B cell (primary cell): ENCODE data around the gene FRMD4A. TPM values are rescaled to one million over a fixed set of nuclear protein-coding genes. Genes with fewer than 3 reads are reported as not detected.

Experiments used
- ATAC-seq: fragments of 200-7000 bp; cut with Tn5 transposase; one replicate; pipeline ENCODE4 v1.10.0; 2021; ENCODE audit warnings: low read depth, mild to moderate bottlenecking, moderate number of reproducible peaks, moderate library complexity
- CTCF ChIA-PET: fragments of 350-600 bp; sonication (Branson Sonifier 250); formaldehyde crosslinking; loops from one replicate; lab custom pipeline; 2021; ENCODE audit warnings: antibody characterized with exemption, inconsistent platforms; lab: Charles Lee
- POLR2A ChIA-PET: fragments of 350-600 bp; sonication (Branson Sonifier 250); formaldehyde crosslinking; loops from one replicate; lab custom pipeline; 2021; ENCODE audit warnings: antibody characterized with exemption; lab: Charles Lee
- DNase-seq: peaks from one replicate; pipeline ENCODE4 v3.0.0; 2013
- H2AFZ ChIP-seq: 2 replicates; pipeline ENCODE4 v1.6.1; 2012; ENCODE audit warnings: mild to moderate bottlenecking, low read depth, low read length; ENCODE audit not compliant: insufficient read depth, poor library complexity, severe bottlenecking
- H3K27ac ChIP-seq, 2 donors: 1 replicate in 1 of 2; 2 replicates in 1 of 2; pipeline ENCODE4 v1.5.1; 2012 to 2013; ENCODE audit warnings: low read length in 2 of 2, mild to moderate bottlenecking in 2 of 2, moderate library complexity in 1 of 2
- H3K27me3 ChIP-seq, 4 experiments: fragments of 200-600 bp in 1 of 4; sonication (generic) in 1 of 4; replicated peaks in 1 of 4; 1 replicate in 2 of 4; 2 replicates in 2 of 4; pipeline versions ENCODE4 v1.6.1 to v1.7.0; 2013 to 2016; ENCODE audit warnings: low read length in 3 of 4, mild to moderate bottlenecking in 2 of 4, mixed read lengths in 1 of 4, moderate library complexity in 1 of 4; ENCODE audit not compliant: insufficient read depth in 4 of 4, control insufficient read depth in 3 of 4; ENCODE audit errors: control extremely low read depth in 1 of 4
- H3K36me3 ChIP-seq, 2 experiments: replicated peaks in 1 of 2; 1 replicate in 1 of 2; 2 replicates in 1 of 2; pipeline versions ENCODE4 v1.6.1 to v1.7.1; 2013; ENCODE audit warnings: low read length in 1 of 2; ENCODE audit not compliant: insufficient read depth in 2 of 2, control insufficient read depth in 1 of 2; ENCODE audit errors: control extremely low read depth in 1 of 2, extremely low read depth in 1 of 2
- H3K4me1 ChIP-seq, 2 donors: fragments of 200-600 bp in 1 of 2; sonication (generic) in 1 of 2; 1 replicate in 1 of 2; 2 replicates in 1 of 2; pipeline versions ENCODE4 v1.5.1 to v1.6.1; 2013 to 2017; ENCODE audit warnings: low read length in 2 of 2; ENCODE audit not compliant: control insufficient read depth in 2 of 2, insufficient read depth in 2 of 2
- H3K4me2 ChIP-seq: replicated peaks from 2 replicates; pipeline ENCODE3; 2012; ENCODE audit warnings: mild to moderate bottlenecking, low read depth, low read length; ENCODE audit not compliant: poor library complexity, severe bottlenecking
- H3K4me3 ChIP-seq, 5 experiments: fragments of 200-600 bp in 1 of 5; sonication (generic) in 1 of 5; 1 replicate in 3 of 5; 2 replicates in 2 of 5; pipeline versions ENCODE4 v1.5.1 to v1.7.0; 2011 to 2016; ENCODE audit warnings: low read length in 4 of 5, mild to moderate bottlenecking in 4 of 5, low read depth in 2 of 5, control low read depth in 1 of 5, moderate library complexity in 1 of 5; ENCODE audit not compliant: insufficient read depth in 1 of 5; ENCODE audit errors: control extremely low read depth in 1 of 5, extremely low read depth in 1 of 5
- H3K79me2 ChIP-seq: fragments of 200-600 bp; sonication (generic); one replicate; pipeline ENCODE4 v1.6.0; 2016; ENCODE audit warnings: low read length; ENCODE audit not compliant: control insufficient read depth, insufficient read depth
- H3K9ac ChIP-seq: fragments of 200-600 bp; sonication (generic); 2 replicates; pipeline ENCODE4 v1.6.1; 2017; ENCODE audit warnings: mild to moderate bottlenecking, low read length, moderate library complexity
- H3K9me3 ChIP-seq, 3 donors: one replicate each; pipeline versions ENCODE4 v1.6.1 to v1.7.1; 2013; ENCODE audit warnings: low read length in 2 of 3; ENCODE audit not compliant: control insufficient read depth in 2 of 3, insufficient read depth in 1 of 3; ENCODE audit errors: control extremely low read depth in 1 of 3
- H4K20me1 ChIP-seq: 2 replicates; pipeline ENCODE4 v1.6.0; 2012; ENCODE audit warnings: mild to moderate bottlenecking, low read length; ENCODE audit not compliant: insufficient read depth, control insufficient read depth, poor library complexity, severe bottlenecking
- H3K27ac Mint-ChIP-seq: one replicate; pipeline ENCODE4 v1.8.0; 2021; ENCODE audit warnings: mixed read lengths
- H3K27me3 Mint-ChIP-seq: one replicate; pipeline ENCODE4 v1.8.0; 2021; ENCODE audit warnings: mixed read lengths
- H3K4me1 Mint-ChIP-seq: one replicate; pipeline ENCODE4 v1.8.0; 2021; ENCODE audit warnings: mixed read lengths
- H3K4me3 Mint-ChIP-seq: one replicate; pipeline ENCODE4 v1.8.0; 2021; ENCODE audit warnings: mixed read lengths
- H3K9me3 Mint-ChIP-seq: one replicate; pipeline ENCODE4 v1.8.0; 2022; ENCODE audit warnings: mixed read lengths; ENCODE audit not compliant: insufficient read depth
- EZH2 ChIP-seq: IDR thresholded peaks from 2 replicates; pipeline ENCODE4 v1.6.1; 2012; ENCODE audit warnings: borderline replicate concordance, low read depth, mild to moderate bottlenecking, moderate library complexity, low read length; ENCODE audit not compliant: insufficient read depth, poor library complexity, severe bottlenecking
- WGBS: methylation state at CpG from one replicate; pipeline ENCODE4 v1.1.5; 2013; ENCODE audit warnings: missing lambda C conversion rate; ENCODE audit not compliant: insufficient coverage; 5-methylcytosine and 5-hydroxymethylcytosine counted together
- intact Hi-C: fragments of 100-400 bp; cut with micrococcal nuclease; formaldehyde crosslinking; loops from one replicate; pipeline ENCODE4 v1.10.0; 2022
- polyA plus RNA-seq: library from polyadenylated mRNA; depleted of rRNA; stranded (reverse); fragments of >200 nt; gene quantifications from 2 replicates; pipeline ENCODE4 v1.2.3, GENCODE V29; 2012
- total RNA-seq, 2 donors: library from RNA; stranded (reverse); fragments of 120-200 nt in 1 of 2; gene quantifications; 1 replicate in 1 of 2; 2 replicates in 1 of 2; pipeline versions ENCODE4 v1.2.3 to v1.2.4, GENCODE V29; 2013 to 2022
- TF ChIP-seq, protein P1 (sequence below): fragments of 200-600 bp; IDR thresholded peaks from one replicate; pipeline ENCODE4 v1.8.0; 2022; ENCODE audit warnings: antibody characterized with exemption, mild to moderate bottlenecking

FRMD4A gene
- total and polyA plus RNA-seq, 2 donors (not counting 1 experiment from before 2014, with no cell fraction given) = 0.76 to 3.4 TPM

GRCh38 chr10:14185316-14186045 is 145.2 kb downstream of the FRMD4A start:
- H3K9ac ChIP-seq = peak overlapping the region; percentile 69
- CTCF ChIA-PET = interaction anchor here (0.6 to 6.7 kb wide), 13 partner anchors 12 to 599 kb away, joined by 3 to 83 read pairs (median 4); partner anchors contain the start of gene PRPF18
- H3K36me3 ChIP-seq = no peaks in the 10 kb centered on the region
- DNase-seq (peak; percentile 89), ATAC-seq (peak; percentile 79)
- H3K4me2 ChIP-seq = peak overlapping the region; percentile 68
- Mint-ChIP-seq H3K27me3 (peaks cover 18% of the 10 kb centered on the region), H3K27ac (peak overlapping the region; percentile 92), H3K9me3 (no peaks in the 10 kb centered on the region), H3K4me1 (peaks cover 38% of the 10 kb centered on the region), H3K4me3 (peak overlapping the region; percentile 79)
- peaks cover 0 to 3% (median 2%) of the 10 kb centered on the region in 3 donors for H3K9me3 ChIP-seq
- intact Hi-C loops = loop anchor here (1.0 to 10.0 kb wide), 3 partner anchors 161 to 525 kb away; no protein-coding TSS in a partner anchor
- H3K4me1 ChIP-seq = peaks cover 33 to 52% of the 10 kb centered on the region in 2 donors
- H3K27me3 ChIP-seq = peaks cover 0 to 22% (median 14%) of the 10 kb centered on the region in 4 experiments
- peak overlapping the region; percentile 93 to 98 for H3K27ac ChIP-seq
- H3K4me3 ChIP-seq = peak overlapping the region in 4 of 5 experiments; percentile 27 to 59 (median 45)
- POLR2A ChIA-PET = interaction anchor here (1.0 kb wide), 1 partner anchor 300 kb away, joined by 3 read pairs; no protein-coding TSS in a partner anchor
- peak overlapping the region; percentile 46 for H2AFZ ChIP-seq
- WGBS = 47% methylated on average over 5 of the region's 7 CpGs
- no peaks in the 10 kb centered on the region for H3K79me2 ChIP-seq
- TF ChIP-seq EZH2 = no peak
- TF ChIP-seq, protein P1, sequence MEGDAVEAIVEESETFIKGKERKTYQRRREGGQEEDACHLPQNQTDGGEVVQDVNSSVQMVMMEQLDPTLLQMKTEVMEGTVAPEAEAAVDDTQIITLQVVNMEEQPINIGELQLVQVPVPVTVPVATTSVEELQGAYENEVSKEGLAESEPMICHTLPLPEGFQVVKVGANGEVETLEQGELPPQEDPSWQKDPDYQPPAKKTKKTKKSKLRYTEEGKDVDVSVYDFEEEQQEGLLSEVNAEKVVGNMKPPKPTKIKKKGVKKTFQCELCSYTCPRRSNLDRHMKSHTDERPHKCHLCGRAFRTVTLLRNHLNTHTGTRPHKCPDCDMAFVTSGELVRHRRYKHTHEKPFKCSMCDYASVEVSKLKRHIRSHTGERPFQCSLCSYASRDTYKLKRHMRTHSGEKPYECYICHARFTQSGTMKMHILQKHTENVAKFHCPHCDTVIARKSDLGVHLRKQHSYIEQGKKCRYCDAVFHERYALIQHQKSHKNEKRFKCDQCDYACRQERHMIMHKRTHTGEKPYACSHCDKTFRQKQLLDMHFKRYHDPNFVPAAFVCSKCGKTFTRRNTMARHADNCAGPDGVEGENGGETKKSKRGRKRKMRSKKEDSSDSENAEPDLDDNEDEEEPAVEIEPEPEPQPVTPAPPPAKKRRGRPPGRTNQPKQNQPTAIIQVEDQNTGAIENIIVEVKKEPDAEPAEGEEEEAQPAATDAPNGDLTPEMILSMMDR = no peak
- no peaks in the 10 kb centered on the region for H4K20me1 ChIP-seq
